GM12878 (cell line): Measurements from ENCODE around the gene NUDT22. TPM values are rescaled to one million over a fixed set of nuclear protein-coding genes. Genes with fewer than 3 reads are reported as not detected.

Experiments used
- ATF7 ChIP-seq: fragments of 450-650 bp; IDR thresholded peaks from 2 replicates; pipeline ENCODE4 v1.6.1; 2016; ENCODE audit warnings: low read depth, mild to moderate bottlenecking
- CHD2 ChIP-seq: IDR thresholded peaks from 2 replicates; pipeline ENCODE4 v1.6.1; 2011; ENCODE audit warnings: low read depth, low read length, improper control_type of control experiment, borderline replicate concordance
- CREB1 ChIP-seq: IDR thresholded peaks from 2 replicates; pipeline ENCODE4 v1.6.1; 2012; ENCODE audit warnings: low read depth, mild to moderate bottlenecking, inconsistent platforms
- HCFC1 ChIP-seq: fragments of 150-350 bp; IDR thresholded peaks from 2 replicates; pipeline ENCODE4 v1.6.1; 2014; ENCODE audit warnings: low read length
- NBN ChIP-seq: fragments of 450-650 bp; IDR thresholded peaks from 2 replicates; pipeline ENCODE4 v1.6.1; 2016
- PAX5 ChIP-seq: IDR thresholded peaks from 2 replicates; pipeline ENCODE4 v1.6.1; 2011; ENCODE audit warnings: low read depth, low read length, borderline replicate concordance
- POLR2AphosphoS2 ChIP-seq: IDR thresholded peaks from 2 replicates; pipeline ENCODE4 v1.6.1; 2011; ENCODE audit warnings: low read depth, mild to moderate bottlenecking, low read length, improper control_type of control experiment, moderate library complexity
- RBBP5 ChIP-seq: fragments of 200-600 bp; sonication (generic); conservative IDR thresholded peaks from 2 replicates; pipeline ENCODE4 v1.6.1; 2016
- polyA plus RNA-seq, 11 experiments: library from polyadenylated mRNA; depleted of rRNA in 4 of 11; unstranded in 6 of 11; stranded (reverse) in 5 of 11; fragments of >200 nt; fragmentation: Nextera tagmentation in 4 of 11; fragmentation: Illumina TruSeq in 1 of 11; extraction: Ambion mirVana in 4 of 11; extraction: Trizol in 1 of 11; gene quantifications; 1 replicate in 1 of 11; 2 replicates in 10 of 11; pipeline versions ENCODE4 v1.2.1 to v1.2.3, GENCODE V29; 2011 to 2016; ENCODE audit warnings: inconsistent platforms in 2 of 11, missing spikeins in 2 of 11, low read depth in 1 of 11
- total RNA-seq, 4 experiments: library from RNA; depleted of rRNA in 3 of 4; stranded (reverse); fragments of >200 nt in 3 of 4; fragmentation: Illumina TruSeq in 1 of 4; extraction: Trizol in 1 of 4; gene quantifications; 2 replicates each; pipeline versions ENCODE4 v1.2.1 to v1.2.3, GENCODE V29; 2013 to 2021
- TF ChIP-seq, protein P1 (sequence below): fragments of 450-650 bp; formaldehyde crosslinking; IDR thresholded peaks from 2 replicates; pipeline ENCODE4 v1.4.0; 2020; ENCODE audit warnings: mild to moderate bottlenecking, moderate library complexity
- TF ChIP-seq, protein P2 (sequence below): fragments of 450-650 bp; conservative IDR thresholded peaks from 2 replicates; pipeline ENCODE4 v1.6.1; 2017; ENCODE audit warnings: mild to moderate bottlenecking, moderate library complexity
- TF ChIP-seq, protein P3 (sequence below): IDR thresholded peaks from 2 replicates; pipeline ENCODE4 v1.6.1; 2012; ENCODE audit warnings: low read depth, low read length, improper control_type of control experiment
- TF ChIP-seq, protein P4 (sequence below): fragments of 450-650 bp; IDR thresholded peaks from 2 replicates; pipeline ENCODE4 v1.6.1; 2017; ENCODE audit warnings: mild to moderate bottlenecking, low read depth, inconsistent platforms; ENCODE audit not compliant: poor library complexity, severe bottlenecking
- TF ChIP-seq, protein P5 (sequence below): fragments of 450-650 bp; formaldehyde crosslinking; IDR thresholded peaks from 2 replicates; pipeline ENCODE4 v1.4.0; 2022; ENCODE audit warnings: mild to moderate bottlenecking, moderate library complexity
- TF ChIP-seq, protein P6 (sequence below): IDR thresholded peaks from 2 replicates; pipeline ENCODE4 v1.6.1; 2012; ENCODE audit warnings: mild to moderate bottlenecking, low read depth, low read length

NUDT22 gene
- total and polyA plus RNA-seq, 10 of the 15 experiments (the other 5 are each of a cell fraction or from before 2014, with no cell fraction given), result 6.7 to 115 (median 64.7) TPM

DNA sequence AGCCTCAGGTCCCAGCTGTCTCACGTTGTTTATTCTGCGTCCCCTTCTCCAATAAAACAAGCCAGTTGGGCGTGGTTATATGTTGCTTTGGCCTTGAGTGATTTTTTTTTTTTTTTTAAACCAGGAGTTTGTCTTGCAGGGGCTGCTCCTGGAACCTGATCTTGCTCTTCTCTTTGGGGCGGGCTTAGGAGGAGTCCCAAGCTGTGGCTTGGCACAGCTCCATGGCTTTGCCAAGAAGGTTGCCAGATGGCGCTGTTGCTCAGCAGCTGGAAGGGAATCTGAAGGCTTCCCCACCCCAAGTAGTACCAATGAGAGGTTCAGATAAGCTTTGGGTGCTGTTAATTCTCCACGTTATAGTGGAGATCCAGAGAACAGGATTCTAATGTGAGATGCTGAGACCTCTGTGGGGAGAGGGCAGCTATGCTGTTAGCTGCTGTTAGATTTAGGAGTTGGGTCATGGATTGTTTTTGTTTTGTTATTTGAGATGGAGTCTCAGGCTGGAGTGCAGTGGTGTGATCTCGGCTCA is 21.5 kb upstream of the NUDT22 start (continued):
- TF ChIP-seq, protein P1, sequence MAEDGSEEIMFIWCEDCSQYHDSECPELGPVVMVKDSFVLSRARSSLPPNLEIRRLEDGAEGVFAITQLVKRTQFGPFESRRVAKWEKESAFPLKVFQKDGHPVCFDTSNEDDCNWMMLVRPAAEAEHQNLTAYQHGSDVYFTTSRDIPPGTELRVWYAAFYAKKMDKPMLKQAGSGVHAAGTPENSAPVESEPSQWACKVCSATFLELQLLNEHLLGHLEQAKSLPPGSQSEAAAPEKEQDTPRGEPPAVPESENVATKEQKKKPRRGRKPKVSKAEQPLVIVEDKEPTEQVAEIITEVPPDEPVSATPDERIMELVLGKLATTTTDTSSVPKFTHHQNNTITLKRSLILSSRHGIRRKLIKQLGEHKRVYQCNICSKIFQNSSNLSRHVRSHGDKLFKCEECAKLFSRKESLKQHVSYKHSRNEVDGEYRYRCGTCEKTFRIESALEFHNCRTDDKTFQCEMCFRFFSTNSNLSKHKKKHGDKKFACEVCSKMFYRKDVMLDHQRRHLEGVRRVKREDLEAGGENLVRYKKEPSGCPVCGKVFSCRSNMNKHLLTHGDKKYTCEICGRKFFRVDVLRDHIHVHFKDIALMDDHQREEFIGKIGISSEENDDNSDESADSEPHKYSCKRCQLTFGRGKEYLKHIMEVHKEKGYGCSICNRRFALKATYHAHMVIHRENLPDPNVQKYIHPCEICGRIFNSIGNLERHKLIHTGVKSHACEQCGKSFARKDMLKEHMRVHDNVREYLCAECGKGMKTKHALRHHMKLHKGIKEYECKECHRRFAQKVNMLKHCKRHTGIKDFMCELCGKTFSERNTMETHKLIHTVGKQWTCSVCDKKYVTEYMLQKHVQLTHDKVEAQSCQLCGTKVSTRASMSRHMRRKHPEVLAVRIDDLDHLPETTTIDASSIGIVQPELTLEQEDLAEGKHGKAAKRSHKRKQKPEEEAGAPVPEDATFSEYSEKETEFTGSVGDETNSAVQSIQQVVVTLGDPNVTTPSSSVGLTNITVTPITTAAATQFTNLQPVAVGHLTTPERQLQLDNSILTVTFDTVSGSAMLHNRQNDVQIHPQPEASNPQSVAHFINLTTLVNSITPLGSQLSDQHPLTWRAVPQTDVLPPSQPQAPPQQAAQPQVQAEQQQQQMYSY, result no peak
- TF ChIP-seq, protein P2, sequence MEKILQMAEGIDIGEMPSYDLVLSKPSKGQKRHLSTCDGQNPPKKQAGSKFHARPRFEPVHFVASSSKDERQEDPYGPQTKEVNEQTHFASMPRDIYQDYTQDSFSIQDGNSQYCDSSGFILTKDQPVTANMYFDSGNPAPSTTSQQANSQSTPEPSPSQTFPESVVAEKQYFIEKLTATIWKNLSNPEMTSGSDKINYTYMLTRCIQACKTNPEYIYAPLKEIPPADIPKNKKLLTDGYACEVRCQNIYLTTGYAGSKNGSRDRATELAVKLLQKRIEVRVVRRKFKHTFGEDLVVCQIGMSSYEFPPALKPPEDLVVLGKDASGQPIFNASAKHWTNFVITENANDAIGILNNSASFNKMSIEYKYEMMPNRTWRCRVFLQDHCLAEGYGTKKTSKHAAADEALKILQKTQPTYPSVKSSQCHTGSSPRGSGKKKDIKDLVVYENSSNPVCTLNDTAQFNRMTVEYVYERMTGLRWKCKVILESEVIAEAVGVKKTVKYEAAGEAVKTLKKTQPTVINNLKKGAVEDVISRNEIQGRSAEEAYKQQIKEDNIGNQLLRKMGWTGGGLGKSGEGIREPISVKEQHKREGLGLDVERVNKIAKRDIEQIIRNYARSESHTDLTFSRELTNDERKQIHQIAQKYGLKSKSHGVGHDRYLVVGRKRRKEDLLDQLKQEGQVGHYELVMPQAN, result no peak
- TF ChIP-seq CREB1, result no peak
- no peak for TF ChIP-seq POLR2AphosphoS2
- TF ChIP-seq HCFC1, result no peak
- TF ChIP-seq NBN, result no peak
- TF ChIP-seq, protein P3, sequence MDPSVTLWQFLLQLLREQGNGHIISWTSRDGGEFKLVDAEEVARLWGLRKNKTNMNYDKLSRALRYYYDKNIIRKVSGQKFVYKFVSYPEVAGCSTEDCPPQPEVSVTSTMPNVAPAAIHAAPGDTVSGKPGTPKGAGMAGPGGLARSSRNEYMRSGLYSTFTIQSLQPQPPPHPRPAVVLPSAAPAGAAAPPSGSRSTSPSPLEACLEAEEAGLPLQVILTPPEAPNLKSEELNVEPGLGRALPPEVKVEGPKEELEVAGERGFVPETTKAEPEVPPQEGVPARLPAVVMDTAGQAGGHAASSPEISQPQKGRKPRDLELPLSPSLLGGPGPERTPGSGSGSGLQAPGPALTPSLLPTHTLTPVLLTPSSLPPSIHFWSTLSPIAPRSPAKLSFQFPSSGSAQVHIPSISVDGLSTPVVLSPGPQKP, result no peak
- TF ChIP-seq, protein P4, sequence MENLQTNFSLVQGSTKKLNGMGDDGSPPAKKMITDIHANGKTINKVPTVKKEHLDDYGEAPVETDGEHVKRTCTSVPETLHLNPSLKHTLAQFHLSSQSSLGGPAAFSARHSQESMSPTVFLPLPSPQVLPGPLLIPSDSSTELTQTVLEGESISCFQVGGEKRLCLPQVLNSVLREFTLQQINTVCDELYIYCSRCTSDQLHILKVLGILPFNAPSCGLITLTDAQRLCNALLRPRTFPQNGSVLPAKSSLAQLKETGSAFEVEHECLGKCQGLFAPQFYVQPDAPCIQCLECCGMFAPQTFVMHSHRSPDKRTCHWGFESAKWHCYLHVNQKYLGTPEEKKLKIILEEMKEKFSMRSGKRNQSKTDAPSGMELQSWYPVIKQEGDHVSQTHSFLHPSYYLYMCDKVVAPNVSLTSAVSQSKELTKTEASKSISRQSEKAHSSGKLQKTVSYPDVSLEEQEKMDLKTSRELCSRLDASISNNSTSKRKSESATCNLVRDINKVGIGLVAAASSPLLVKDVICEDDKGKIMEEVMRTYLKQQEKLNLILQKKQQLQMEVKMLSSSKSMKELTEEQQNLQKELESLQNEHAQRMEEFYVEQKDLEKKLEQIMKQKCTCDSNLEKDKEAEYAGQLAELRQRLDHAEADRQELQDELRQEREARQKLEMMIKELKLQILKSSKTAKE, result peak; percentile 46
- no peak for TF ChIP-seq RBBP5
- no peak for TF ChIP-seq CHD2
- TF ChIP-seq, protein P5, sequence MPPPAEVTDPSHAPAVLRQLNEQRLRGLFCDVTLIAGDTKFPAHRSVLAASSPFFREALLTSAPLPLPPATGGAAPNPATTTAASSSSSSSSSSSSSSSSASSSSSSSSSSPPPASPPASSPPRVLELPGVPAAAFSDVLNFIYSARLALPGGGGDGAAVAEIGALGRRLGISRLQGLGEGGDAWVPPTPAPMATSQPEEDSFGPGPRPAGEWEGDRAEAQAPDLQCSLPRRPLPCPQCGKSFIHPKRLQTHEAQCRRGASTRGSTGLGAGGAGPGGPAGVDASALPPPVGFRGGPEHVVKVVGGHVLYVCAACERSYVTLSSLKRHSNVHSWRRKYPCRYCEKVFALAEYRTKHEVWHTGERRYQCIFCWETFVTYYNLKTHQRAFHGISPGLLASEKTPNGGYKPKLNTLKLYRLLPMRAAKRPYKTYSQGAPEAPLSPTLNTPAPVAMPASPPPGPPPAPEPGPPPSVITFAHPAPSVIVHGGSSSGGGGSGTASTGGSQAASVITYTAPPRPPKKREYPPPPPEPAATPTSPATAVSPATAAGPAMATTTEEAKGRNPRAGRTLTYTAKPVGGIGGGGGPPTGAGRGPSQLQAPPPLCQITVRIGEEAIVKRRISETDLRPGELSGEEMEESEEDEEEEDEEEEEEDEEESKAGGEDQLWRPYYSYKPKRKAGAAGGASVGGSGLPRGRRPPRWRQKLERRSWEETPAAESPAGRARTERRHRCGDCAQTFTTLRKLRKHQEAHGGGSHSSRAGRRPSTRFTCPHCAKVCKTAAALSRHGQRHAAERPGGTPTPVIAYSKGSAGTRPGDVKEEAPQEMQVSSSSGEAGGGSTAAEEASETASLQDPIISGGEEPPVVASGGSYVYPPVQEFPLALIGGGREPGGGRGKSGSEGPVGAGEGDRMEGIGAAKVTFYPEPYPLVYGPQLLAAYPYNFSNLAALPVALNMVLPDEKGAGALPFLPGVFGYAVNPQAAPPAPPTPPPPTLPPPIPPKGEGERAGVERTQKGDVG (CRISPR knock-in tag), result no peak
- TF ChIP-seq ATF7, result no peak
- TF ChIP-seq PAX5, result no peak
- TF ChIP-seq, protein P6, sequence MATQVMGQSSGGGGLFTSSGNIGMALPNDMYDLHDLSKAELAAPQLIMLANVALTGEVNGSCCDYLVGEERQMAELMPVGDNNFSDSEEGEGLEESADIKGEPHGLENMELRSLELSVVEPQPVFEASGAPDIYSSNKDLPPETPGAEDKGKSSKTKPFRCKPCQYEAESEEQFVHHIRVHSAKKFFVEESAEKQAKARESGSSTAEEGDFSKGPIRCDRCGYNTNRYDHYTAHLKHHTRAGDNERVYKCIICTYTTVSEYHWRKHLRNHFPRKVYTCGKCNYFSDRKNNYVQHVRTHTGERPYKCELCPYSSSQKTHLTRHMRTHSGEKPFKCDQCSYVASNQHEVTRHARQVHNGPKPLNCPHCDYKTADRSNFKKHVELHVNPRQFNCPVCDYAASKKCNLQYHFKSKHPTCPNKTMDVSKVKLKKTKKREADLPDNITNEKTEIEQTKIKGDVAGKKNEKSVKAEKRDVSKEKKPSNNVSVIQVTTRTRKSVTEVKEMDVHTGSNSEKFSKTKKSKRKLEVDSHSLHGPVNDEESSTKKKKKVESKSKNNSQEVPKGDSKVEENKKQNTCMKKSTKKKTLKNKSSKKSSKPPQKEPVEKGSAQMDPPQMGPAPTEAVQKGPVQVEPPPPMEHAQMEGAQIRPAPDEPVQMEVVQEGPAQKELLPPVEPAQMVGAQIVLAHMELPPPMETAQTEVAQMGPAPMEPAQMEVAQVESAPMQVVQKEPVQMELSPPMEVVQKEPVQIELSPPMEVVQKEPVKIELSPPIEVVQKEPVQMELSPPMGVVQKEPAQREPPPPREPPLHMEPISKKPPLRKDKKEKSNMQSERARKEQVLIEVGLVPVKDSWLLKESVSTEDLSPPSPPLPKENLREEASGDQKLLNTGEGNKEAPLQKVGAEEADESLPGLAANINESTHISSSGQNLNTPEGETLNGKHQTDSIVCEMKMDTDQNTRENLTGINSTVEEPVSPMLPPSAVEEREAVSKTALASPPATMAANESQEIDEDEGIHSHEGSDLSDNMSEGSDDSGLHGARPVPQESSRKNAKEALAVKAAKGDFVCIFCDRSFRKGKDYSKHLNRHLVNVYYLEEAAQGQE, result no peak
